Endothelial cell of hepatic sinusoid (primary cell): ENCODE data around the gene NQO2.
"Not testable (repeated sequence)": the region's sequence is repeated elsewhere in the genome, so short reads cannot be mapped to it uniquely, and the experiment has no call there.

Experiments
- in situ Hi-C: cut with HindIII; loops from 2 replicates; pipeline ENCODE4 v1.10.0; 2017; ENCODE audit warnings: low sequenced_read_pairs

NQO2 gene

DNA sequence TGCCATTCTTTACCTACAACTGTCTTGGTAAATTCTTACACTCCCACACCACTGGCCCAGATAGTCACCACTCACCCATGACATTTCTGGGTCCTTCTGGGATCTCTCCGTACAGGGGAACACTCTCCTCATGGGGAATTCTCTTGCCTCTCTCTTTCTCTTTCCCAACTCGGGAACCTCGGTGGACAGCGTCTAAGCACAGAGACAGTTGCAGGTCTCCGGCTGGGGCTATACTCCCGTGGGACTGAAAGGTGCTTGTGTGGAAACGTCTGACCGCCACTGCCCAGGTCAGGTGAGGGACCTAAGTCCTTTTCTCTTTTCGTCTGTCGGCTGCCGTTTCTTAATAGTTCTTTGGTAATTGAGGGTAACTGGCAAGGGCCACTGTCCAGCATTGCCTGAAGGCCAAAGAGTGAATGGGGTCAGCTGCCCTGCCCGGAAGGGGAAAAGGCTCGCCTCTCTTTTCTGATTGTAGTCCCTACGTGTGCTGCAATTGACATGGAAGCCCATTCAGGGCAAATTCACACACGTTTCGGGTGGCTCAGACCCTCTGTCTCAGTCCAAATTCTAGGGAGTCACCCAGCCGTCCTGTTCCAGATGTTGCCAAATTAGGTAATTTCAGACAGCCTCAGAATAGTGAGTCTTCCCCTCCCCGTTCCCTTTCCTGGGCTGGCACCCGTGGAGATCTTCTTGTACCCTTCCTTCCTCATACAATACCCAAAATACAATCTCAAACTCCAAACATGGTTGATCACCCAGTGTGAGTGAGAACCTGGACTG lies 37.4 kb downstream of the NQO2 start:
- in situ Hi-C loops: no loop called here

DNA sequence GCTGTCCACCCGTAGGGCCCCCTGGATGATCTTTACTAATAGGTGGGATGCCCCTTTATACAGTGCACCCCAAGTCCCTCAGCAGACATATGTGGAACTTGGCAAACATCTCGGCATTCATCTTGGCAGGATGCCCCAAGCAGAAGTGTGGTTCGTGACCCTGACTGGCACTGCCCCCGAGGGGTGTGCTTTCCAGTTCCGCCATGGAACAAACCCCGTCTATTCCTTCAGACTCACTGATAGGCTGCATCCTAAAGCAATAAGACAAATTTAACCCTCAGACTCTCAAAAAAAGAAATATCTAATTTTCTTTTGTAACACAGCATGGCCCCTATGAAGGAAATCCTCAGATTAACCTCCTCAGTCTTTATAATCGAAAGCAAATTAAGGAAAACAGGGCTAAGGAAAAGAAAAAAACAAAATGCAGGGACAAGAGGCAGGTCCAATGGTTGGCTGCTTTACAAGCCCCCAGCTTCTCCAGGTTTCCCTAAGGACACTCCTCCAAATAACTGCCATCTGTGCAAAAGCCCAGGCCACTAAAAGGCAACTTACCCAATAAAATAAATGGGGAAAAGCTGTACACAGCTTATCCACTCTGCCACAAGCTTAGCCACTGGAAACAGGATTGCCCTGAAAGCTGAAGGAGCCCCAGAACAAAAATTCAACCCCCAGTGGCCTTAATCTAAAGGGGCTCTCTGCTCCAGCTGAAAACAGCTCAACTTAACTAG lies 38.1 kb downstream of the NQO2 start:
- in situ Hi-C loops: no loop called here

DNA sequence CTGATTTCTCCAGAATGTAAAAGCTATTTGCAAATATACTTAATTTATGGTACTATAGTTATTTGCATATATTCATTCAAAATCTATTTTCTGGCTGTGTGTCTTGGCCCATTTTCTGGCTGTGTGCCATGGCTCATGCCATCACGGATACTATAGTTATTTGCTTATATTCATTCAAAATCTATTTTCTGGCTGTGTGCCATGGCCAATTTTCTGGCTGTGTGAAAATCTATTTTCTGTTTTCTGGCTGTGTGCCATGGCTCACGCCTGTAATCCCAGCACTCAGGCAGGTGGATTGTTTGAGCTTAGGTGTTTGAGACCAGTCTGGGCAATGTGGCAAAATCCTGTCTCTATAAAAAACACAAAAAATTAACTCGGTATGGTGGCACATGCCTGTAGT lies 39.7 kb downstream of the NQO2 start:
- in situ Hi-C loops: no loop called here

DNA sequence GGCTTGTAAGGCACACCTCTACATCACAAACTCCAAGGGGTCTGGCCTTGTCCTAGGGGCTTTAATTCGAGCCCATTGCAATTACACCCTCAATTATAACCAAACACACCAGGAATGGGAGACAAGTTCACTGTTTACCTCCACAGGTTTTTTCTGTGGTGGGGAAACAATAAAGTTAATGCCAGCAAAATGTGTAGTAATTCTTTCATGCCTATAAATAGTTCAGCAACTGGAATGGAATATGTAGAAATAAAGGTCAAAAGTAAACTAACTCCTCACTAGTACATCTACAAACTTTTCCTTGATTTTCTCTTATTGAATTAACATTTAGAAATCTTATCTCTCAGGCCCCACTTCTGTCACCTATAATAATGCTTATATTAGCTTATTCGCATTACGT lies 41.5 kb downstream of the NQO2 start:
- in situ Hi-C loops: no loop called here

DNA sequence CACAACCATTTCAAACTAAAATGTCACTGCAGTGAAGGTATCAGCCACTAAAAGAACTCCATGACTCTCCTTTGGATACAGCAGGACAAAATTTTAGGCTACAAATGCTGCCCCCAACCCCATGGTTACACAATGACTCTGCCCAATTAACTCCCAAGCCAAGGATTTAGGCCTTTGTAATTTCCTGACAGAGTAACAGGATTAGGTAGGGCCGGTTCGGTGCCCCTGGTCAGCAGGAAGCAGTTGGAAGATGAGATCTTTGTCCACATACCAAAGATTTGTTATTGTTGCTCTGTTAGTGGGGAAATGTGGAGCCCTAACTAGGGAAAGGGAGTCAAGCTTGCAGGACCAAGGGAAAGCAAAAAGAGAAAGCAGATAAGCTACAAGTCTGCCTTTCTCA lies 41.9 kb downstream of the NQO2 start:
- in situ Hi-C loops: no loop called here

DNA sequence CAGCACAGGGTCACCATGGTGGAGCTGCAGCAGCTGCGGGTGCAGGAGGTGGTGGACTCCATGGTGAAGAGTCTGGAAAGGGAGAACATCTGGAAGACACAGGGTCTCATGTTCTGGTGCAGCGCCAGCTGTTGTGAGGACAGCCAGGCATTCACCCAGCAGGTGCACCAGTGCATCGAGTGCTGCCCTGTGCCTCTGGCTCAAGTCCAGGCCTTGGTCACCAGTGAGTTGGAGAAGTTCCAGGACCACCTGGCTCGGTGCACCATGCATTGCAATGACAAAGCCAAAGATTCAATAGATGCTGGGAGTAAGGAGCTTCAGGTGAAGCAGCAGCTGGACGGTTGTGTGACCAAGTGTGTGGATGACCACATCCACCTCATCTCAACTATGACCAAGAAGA lies 45.7 kb downstream of the NQO2 start:
- in situ Hi-C loops: no loop called here

DNA sequence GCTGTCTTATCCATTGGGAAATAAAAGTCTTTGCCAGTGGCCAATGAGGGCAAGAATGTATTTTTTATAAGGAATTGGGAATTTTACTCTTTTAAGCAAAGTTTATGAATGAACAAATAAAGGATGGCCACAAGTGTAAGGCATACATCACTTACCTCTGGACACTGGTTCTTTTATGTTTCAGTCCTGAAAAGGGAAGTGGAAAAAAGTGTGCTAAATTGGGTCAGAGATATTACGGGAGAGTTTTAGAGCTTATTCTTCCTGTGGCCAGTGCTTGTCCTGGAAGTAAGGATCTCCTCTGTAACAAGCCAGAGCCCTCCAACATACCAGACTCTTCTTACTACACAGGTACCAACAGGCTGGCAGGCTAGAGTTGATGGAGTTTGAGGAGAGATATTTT lies 46.1 kb downstream of the NQO2 start:
- in situ Hi-C loops: no loop called here

DNA sequence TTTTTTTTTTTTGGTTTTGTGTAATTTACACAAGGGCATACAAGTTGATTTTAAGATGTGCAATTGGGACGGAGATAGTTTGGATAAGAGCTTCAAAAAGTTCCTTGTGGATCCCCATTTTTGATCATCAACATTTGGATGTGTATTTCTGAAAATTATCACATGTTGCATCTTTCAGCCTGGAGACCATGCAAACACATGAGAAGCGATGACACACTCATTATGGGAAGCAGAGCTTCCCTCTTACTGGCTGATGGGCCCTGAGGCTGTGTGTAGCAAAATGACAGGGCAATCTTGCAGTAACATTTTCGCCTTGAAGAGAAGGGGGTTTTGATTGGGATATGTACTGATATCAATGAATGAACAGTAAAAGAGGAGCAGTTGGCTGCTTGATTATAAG lies 46.6 kb downstream of the NQO2 start:
- in situ Hi-C loops: no loop called here

DNA sequence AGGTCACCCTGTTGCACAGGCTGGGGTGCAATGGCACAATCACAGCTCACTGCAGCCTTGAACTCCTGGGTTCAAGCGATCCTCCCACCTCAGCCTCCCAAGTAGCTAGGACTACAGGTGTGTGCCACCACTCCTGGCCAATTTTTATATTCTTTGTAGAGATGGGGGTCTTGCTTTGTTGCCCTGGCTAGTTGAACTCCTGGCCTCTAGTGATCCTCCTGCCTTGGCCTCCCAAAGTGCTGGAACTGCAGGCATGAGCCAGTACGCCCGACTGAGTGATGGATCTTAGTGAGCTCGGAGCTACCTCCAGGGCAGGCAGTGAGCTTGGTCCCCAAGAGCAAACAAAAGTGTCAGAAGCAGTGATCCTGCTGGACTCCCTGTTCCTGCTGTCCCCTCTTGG lies 48.3 kb downstream of the NQO2 start:
- in situ Hi-C loops: not testable (repeated sequence)

DNA sequence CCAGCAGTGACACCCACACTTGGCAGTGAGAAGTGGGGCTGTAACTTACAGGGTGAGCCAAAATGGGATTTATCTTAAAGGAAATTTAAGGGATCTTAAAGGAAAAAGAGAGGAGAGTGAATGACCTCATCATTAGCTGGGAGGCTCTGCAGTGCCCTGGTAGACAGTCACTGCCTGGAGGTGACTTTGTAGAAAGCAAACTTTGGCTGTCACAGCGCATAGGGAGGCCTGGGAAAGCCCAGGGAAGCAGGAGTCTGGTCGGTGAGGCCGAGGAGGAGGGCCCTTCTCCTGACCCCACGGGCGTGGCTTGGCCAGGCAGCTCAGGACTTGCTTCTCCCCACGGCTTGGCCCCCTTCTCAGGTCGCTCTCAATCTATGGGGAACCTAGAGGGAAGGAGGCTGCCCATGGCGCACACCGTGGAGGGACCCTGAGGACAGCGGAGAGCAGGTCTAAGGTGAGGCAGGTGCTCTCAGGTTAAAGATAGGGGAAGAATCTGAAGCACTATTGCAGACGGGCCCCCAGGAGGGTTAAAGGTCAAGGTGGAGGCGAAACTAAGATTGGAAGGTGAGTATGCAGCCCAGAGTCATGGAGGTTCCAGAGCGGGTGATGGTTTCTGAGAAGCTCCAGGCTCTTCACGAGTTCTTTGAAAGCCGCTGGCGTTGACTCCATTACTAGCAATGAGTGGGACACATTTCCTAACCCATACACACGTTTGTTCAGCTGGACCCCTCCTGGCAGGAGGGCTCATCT lies 53.0 kb downstream of the NQO2 start:
- in situ Hi-C loops: no loop called here

DNA sequence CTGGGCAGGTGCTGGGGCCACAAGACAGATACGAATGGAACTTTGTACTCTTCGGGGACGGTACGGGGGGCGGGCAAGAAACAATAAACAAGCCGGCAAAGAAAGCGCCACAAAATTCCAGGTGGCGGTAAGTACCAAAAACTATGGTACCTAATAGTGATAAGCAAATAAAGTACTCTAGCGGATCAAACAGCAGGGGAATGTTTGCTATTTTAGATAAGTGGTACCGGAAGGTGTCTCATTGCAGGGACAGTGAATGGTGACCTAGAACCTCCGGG lies 53.5 kb downstream of the NQO2 start:
- in situ Hi-C loops: no loop called here

DNA sequence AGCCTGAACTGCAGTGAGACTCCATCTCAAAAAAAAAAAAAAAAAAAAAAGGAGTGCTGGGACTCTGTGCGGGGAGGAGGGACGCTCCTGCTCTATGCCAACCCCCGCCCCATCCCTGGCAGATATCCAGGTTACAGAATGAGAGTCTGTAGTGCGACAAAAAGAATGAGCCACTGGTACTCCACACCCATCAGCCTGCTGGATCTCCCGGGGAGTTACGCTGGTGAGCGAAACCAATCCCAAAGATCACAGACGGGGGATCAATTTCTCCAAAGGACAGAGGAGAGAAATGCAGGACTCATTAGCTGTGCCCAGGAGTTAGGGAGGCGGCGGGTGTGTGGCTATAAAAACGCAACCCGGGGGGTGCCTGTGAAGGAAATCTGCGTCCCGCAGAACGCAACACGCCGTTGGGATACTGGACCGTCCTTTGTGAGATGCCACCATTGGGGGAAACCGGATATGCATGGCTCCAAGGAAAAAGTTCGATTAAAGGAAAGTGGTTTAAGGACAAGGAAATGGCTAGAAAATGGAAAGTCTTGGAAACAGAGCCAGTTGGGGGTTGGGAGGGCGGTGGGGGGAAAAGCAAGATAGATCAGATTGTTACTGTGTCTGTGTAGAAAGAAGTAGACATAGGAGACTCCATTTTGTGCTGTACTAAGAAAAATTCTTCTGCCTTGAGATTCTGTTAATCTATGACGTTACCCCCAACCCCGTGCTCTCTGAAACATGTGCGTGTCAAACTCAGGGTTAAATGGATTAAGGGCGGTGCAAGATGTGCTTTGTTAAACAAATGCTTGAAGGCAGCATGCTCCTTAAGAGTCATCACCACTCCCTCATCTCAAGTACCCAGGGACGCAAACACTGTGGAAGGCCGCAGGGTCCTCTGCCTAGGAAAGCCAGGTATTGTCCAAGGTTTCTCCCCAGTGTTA lies 54.8 kb downstream of the NQO2 start:
- in situ Hi-C loops: not testable (repeated sequence)

DNA sequence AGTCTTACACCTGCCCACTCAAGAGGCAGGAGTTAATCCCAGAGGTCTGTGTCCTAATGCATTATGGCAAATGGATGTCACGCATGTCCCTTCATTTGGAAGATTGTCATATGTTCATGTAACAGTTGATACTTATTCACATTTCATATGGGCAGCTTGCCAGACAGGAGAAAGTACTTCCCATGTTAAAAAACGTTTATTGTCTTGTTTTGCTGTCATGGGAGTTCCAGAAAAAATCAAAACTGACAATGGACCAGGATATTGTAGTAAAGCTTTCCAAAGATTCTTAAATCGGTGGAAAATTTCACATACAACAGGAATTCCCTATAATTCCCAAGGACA lies 55.4 kb downstream of the NQO2 start:
- in situ Hi-C loops: not testable (repeated sequence)

DNA sequence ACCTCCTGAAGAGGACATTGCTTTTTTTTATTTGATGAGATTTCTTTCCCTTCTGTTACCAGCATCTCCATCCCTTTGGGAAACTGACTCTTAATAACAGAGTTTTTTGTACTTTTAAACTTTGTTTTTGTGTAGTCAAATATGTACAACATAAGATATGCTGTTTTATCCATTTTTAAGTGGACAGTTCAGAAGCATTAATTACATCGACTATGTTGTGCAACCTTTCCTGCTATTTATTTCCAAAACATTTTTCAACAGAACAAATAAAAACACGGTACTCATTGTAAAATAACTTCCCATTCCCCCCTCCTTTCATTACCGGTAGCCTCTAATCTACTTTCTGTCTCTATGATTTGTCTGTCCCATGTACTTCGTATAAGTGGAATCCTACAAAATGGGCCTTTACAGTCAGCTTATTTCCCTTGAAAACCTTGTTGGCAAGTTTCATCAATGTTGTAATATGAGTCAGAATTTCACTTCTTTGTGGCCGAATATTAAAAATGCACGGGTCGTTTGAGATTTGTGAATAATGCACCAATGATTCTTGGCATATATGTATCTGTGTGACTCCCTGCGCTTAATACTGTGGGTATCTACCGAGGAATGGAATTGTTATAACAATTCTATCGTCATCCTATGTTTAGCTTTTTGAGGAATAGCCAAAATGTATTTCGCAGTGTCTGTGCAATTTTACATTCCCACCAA lies 57.5 kb downstream of the NQO2 start:
- in situ Hi-C loops: no loop called here

DNA sequence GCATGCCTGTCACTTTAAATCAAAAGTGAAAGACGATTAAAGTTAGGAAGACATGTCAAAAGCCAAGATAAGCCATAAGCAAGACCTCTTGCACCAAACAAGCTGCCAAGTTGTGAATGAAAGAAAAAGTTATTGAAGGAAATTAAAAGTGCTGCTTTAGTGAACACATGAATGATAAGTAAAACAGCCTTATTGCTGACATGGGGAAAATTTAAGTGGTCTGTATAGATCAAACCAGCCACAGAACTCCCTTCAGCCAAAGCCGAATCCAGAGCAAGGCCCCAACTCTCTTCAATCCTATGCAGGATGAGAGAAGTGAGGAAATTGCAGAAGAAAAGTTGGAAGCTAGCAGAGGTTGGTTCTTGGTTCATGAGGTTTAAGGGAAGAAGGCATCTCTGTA lies 59.3 kb downstream of the NQO2 start:
- in situ Hi-C loops: no loop called here

DNA sequence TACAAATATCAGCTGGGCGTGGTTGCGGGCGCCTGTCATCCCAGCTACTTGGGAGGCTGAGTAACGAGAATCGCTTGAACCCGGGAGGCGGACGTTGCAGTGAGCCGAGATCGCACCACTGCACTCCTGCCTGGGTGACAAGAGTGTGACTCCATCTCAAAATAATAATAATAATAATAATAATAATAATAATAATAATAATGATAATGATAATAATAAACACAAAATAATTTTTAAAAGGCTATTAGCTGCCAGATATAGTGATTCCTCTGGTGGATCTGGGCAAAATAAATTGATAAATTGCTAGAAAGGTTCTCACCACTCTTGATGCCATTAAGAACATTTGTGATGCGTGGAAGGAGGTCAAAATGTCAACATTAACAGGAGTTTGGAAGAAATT lies 60.4 kb downstream of the NQO2 start:
- in situ Hi-C loops: not testable (repeated sequence)

DNA sequence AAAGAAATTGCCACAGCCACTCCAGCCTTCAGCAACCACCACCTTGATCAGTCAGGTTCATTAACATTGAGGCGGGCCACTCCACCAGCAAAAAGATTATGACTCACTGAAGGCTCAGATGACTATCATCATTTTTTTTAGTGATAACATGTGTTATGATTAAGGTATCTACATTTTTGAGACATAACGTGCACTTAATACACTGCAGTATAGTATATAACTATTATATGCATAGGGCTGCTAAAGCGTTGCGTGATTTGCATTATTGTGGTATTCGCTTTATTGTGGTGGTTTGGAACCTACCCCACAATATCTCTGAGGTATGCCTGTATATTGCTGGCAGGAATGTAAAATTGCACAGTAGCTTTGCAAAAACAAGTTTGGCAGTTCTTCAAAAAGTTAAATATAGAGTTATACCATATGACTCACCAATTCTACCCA lies 61.8 kb downstream of the NQO2 start:
- in situ Hi-C loops: no loop called here

DNA sequence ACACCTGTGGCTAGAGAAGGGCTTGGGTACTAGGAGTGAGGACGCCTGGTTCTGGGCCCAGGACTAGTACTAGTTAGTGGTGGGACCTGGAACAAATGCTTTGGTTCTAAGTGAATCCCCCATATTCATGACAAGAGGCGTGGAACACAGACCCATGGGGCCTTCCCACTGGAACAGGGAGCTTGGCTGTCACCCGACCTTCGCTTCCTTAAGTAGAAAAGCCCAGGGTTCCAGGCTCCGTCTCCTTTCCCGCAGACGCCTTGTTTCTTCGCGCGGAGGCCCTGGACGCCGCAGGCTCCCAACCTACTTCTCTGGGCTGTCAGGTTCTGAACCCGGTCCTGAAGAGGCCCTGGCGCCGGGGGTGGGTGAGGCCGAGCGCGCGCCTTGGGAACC lies 63.6 kb downstream of the NQO2 start:
- in situ Hi-C loops: not testable (repeated sequence)

DNA sequence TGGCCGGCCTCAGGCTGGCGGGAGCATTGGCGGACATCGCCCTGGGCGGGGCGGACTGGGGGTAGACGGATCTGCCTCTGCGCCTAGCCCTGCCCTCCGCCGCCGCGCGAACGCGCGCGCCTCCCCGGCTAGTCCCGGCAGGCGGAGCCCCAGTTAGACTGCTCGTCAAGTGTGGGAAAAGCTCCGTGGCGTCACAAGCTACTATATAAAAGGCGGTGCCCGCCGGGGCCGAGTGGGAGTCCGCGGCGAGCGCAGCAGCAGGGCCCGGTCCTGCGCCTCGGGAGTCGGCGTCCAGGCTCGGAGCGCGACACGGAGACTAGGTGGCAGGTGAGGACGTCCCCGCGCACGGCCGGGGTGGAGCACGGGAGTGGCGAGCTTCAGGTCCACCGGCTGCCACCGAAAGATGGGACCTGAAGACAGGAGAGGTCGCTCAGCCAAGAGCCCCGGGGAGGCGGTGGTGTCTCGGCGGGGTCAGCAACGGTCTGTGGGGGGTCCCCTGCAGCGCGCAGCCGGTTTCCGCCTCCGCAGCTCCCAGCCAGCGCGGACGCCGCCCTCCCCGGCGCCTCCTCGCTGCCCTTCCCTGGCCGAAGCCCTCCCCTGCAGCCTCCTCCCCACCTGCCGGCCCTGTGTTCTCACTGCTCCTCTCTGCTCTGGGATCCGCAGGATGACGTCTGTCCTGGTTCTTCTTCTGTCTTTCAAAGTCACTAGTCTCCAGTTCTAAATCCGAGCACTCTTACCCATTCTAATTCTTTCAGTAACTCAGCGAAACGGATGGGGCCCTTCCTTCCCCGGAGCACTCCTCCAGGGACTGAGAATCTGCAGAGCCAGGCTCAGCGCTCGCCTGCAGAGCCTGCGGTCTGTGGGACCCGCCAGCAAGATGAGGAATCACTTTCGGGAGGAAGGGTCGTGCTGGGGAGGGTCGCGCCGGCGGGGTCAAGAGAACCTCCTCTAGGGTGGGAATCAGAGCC lies 64.3 kb downstream of the NQO2 start:
- in situ Hi-C loops: no loop called here
